Mammary epithelial cell (primary cell): ENCODE measurements around the gene PROM2.

Experiments used
- CTCF ChIP-seq, 2 donors: IDR thresholded peaks in 1 of 2; conservative IDR thresholded peaks in 1 of 2; 2 replicates each; pipeline ENCODE4 v1.5.1; 2011 to 2012; ENCODE audit warnings: inconsistent platforms in 2 of 2, low read length in 2 of 2, mild to moderate bottlenecking in 2 of 2, control low read depth in 1 of 2, low read depth in 1 of 2; ENCODE audit not compliant: insufficient read depth in 1 of 2; ENCODE audit errors: extremely low read depth in 1 of 2
- EZH2 ChIP-seq: IDR thresholded peaks from 2 replicates; pipeline ENCODE4 v1.6.1; 2012; ENCODE audit warnings: low read length, inconsistent platforms, borderline replicate concordance

- TF ChIP-seq CTCF (conservative IDR thresholded peaks at IDR 0.05 in 1 of 2, IDR thresholded peaks at IDR 0.05 in 1 of 2; ENCODE audit: extremely low read depth in 1 of 2, insufficient read depth in 1 of 2, low read depth in 1 of 2, low read length in 2 of 2) (no peak), EZH2 (no peak)
These were observed 21.8 kb downstream of the PROM2 start for GRCh38 chr2:95296011-95296410.
